Measurements from ENCODE around the gene DOLPP1.

Gene DOLPP1

GRCh38 chr9:129128689-129129088, 47.8 kb downstream of the DOLPP1 start:
- TF ChIP-seq CTCF (IDR thresholded peaks at IDR 0.05), result no peak

GRCh38 chr9:129130791-129131190, 49.9 kb downstream of the DOLPP1 start:
- TF ChIP-seq CTCF (IDR thresholded peaks at IDR 0.05), result no peak

- peak; percentile 99 for TF ChIP-seq CTCF (IDR thresholded peaks at IDR 0.05)
Observed at GRCh38 chr9:129131300-129132145, 50.6 kb downstream of the DOLPP1 start.

- TF ChIP-seq CTCF (IDR thresholded peaks at IDR 0.05), result no peak
Observed at GRCh38 chr9:129133082-129133481, 52.2 kb downstream of the DOLPP1 start.

GRCh38 chr9:129135476-129135875, 54.6 kb downstream of the DOLPP1 start:
- TF ChIP-seq CTCF (IDR thresholded peaks at IDR 0.05), result no peak

GRCh38 chr9:129136446-129137035, 55.6 kb downstream of the DOLPP1 start:
- TF ChIP-seq CTCF (IDR thresholded peaks at IDR 0.05), result no peak

- no peak for TF ChIP-seq CTCF (IDR thresholded peaks at IDR 0.05)
Observed at GRCh38 chr9:129137292-129138143, 56.6 kb downstream of the DOLPP1 start.
